DND-41 (cell line): Measurements from ENCODE around the gene APOF.

Experiments
- ATAC-seq: fragments of 200-7000 bp; cut with Tn5 transposase; 3 replicates; pipeline ENCODE4 v1.9.1; 2021; ENCODE audit warnings: low read depth; ENCODE audit not compliant: insufficient read depth
- DNase-seq: peaks from one replicate; pipeline ENCODE4 v3.0.0-alpha.2; 2020
- H2AFZ ChIP-seq: 2 replicates; pipeline ENCODE4 v1.6.0; 2012; ENCODE audit warnings: low read depth, low read length
- H3K27ac ChIP-seq: 2 replicates; pipeline ENCODE4 v1.5.1; 2012; ENCODE audit warnings: low read length, inconsistent platforms
- H3K27me3 ChIP-seq: fragments of 200-600 bp; sonication (generic); 2 replicates; pipeline ENCODE4 v1.6.0; 2012; ENCODE audit warnings: low read length, mild to moderate bottlenecking, inconsistent platforms; ENCODE audit not compliant: insufficient read depth, poor library complexity
- H3K36me3 ChIP-seq: 2 replicates; pipeline ENCODE4 v1.5.1; 2012; ENCODE audit warnings: low read length, inconsistent platforms; ENCODE audit not compliant: insufficient read depth
- H3K4me1 ChIP-seq: 2 replicates; pipeline ENCODE4 v1.5.1; 2012; ENCODE audit warnings: mild to moderate bottlenecking, low read length; ENCODE audit not compliant: insufficient read depth
- H3K4me2 ChIP-seq: 2 replicates; pipeline ENCODE4 v1.6.0; 2012; ENCODE audit warnings: mild to moderate bottlenecking, moderate library complexity, low read length, inconsistent platforms; ENCODE audit not compliant: insufficient read depth
- H3K4me3 ChIP-seq, 2 experiments: fragments of 200-600 bp in 1 of 2; shearing (Covaris generic) in 1 of 2; 2 replicates each; pipeline ENCODE4 v1.5.1; 2012 to 2016; ENCODE audit warnings: inconsistent platforms in 2 of 2, low read length in 2 of 2, mild to moderate bottlenecking in 2 of 2, low read depth in 1 of 2, moderate library complexity in 1 of 2
- H3K79me2 ChIP-seq: 2 replicates; pipeline ENCODE4 v1.6.0; 2012; ENCODE audit warnings: low read length, inconsistent platforms; ENCODE audit not compliant: insufficient read depth
- H3K9ac ChIP-seq: 2 replicates; pipeline ENCODE4 v1.6.0; 2012; ENCODE audit warnings: low read depth, mild to moderate bottlenecking, inconsistent platforms, low read length, moderate library complexity
- H3K9me3 ChIP-seq: 2 replicates; pipeline ENCODE4 v1.5.1; 2012; ENCODE audit warnings: low read length, moderate library complexity, mild to moderate bottlenecking, inconsistent platforms; ENCODE audit not compliant: insufficient read depth, severe bottlenecking
- H4K20me1 ChIP-seq: 2 replicates; pipeline ENCODE4 v1.6.0; 2012; ENCODE audit warnings: low read length; ENCODE audit not compliant: insufficient read depth
- CTCF ChIP-seq: IDR thresholded peaks from 2 replicates; pipeline ENCODE4 v1.5.1; 2012; ENCODE audit warnings: borderline replicate concordance, low read length, moderate library complexity, mild to moderate bottlenecking; ENCODE audit not compliant: poor library complexity, severe bottlenecking; ENCODE audit errors: extremely low read depth
- EZH2 ChIP-seq: IDR thresholded peaks from 3 replicates; pipeline ENCODE4 v1.6.1; 2012; ENCODE audit warnings: borderline replicate concordance, low read depth, mild to moderate bottlenecking, moderate library complexity, low read length, inconsistent platforms; ENCODE audit not compliant: severe bottlenecking

Gene APOF

DNA sequence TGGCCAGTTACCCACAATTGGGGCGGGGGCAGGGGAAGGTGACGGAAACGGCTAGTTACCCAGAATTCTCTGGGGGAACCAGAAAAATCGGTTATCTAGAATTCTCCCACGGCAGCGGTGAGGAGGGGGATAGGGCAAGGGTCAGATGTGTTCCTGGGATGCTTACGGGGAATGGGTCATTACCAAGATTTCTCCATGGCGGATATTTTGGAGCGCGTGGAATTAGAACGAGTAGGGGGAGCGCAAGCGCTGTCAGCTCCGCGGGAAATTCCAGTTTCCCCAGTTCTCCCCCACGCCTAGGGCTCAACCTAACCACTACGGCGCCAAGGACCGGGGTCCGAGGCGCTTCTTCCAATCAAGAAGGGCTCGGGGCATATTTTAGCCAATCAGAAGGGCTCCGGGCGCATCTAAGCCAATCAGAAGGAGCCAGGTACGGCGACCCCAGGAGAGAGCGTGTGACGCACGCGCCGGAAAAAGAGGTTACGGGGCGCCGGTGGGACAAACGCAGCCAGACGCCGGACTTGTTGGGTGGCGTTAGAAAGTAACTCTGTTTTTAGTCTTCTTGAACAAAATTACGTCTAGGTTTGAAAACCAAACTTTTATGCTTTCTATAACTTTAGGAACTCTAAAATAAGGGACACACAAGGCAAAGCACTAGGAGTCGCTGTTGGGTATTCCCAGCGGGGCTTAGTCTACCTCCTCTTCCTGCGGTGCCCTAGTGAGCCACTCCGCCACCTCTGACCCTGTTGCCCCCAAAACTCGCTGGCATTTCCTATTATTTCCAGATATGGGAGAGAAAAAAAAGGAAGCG lies 28.8 kb downstream of the APOF start, which contains the start of gene PAN2:
Gene PAN2, minus strand, starts transcription at position 322 of the 811 bp plus-strand sequence. CDS start 906 bp downstream, outside the sequence.
- TF ChIP-seq CTCF (peak; percentile 74), EZH2 (no peak)
- peak within 1 kb of the TSS; percentile 98 for H3K27ac ChIP-seq

DNA sequence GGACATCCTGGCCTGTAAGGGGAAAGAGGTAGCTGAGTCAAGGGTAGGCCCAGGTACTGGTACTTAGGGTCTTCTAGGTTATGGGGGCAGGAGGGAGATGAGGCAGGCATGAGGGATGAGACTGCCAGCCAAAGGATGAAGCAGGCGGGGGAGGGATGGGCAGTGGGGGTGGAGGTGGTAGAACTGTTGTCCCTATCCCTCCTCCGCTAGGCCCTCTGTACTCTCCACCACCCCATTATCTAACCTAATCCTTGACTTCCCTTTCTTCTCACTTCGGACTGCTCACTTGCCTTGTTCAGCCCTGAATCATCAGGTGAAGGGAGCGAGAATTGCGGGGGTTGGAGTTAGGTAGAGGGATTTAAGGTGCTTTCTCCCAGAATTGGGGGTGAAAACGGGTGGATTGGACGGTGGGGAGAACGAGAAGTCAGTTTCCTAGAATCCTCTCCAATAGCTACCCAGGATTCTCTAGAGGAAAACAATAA lies 29.4 kb downstream of the APOF start:
- H3K4me1 ChIP-seq = peaks cover 25% of the 10 kb centered on the region
- no peaks in the 10 kb centered on the region for H3K9me3 ChIP-seq
- peak overlapping the region; percentile 98 for H3K27ac ChIP-seq
- ATAC-seq = peak; percentile 1; the same call in 1 of the 3 replicates
- no peaks in the 10 kb centered on the region for H3K27me3 ChIP-seq
- peak overlapping the region; percentile 95 for H3K4me2 ChIP-seq
- DNase-seq = no peak
- peak overlapping the region; percentile 54 to 74 for H3K4me3 ChIP-seq
- TF ChIP-seq CTCF (no peak), EZH2 (no peak)
- no peaks in the 10 kb centered on the region for H4K20me1 ChIP-seq
- peaks cover 26% of the 10 kb centered on the region for H3K79me2 ChIP-seq
- peaks cover 4% of the 10 kb centered on the region for H3K36me3 ChIP-seq
- peak overlapping the region; percentile 79 for H2AFZ ChIP-seq
- H3K9ac ChIP-seq = peak overlapping the region; percentile 90

More for the DNA sequence above, 28.8 kb downstream of the APOF start, which contains the start of gene PAN2:
- Histone ChIP-seq H3K9me3 (no peaks in the 10 kb centered on the region), H2AFZ (peak within 1 kb of the TSS; percentile 79), H3K9ac (peak within 1 kb of the TSS; percentile 90), H3K4me2 (peak within 1 kb of the TSS; percentile 95), H3K4me1 (peaks cover 26% of the 10 kb centered on the region), H4K20me1 (no peaks in the 10 kb centered on the region), H3K79me2 (peaks cover 26% of the 10 kb centered on the region), H3K27me3 (no peaks in the 10 kb centered on the region), H3K4me3 (peak within 1 kb of the TSS; percentile 54 to 74), H3K36me3 (peaks cover 3% of the 10 kb centered on the region; the same call in 1 of the 2 replicates)
- ATAC-seq (peak; percentile 98), DNase-seq (peak; percentile 98)

GRCh38 chr12:56332512-56333196 lies 30.0 kb downstream of the APOF start:
- Histone ChIP-seq H3K4me2 (peak overlapping the region; percentile 95), H2AFZ (peak overlapping the region; percentile 79), H3K9ac (peak overlapping the region; percentile 90), H3K27ac (peak overlapping the region; percentile 98), H4K20me1 (no peaks in the 10 kb centered on the region), H3K4me1 (peaks cover 22% of the 10 kb centered on the region), H3K9me3 (no peaks in the 10 kb centered on the region), H3K27me3 (no peaks in the 10 kb centered on the region), H3K36me3 (peaks cover 10% of the 10 kb centered on the region), H3K79me2 (peaks cover 26% of the 10 kb centered on the region), H3K4me3 (peak overlapping the region; percentile 54 to 74; a peak in 3 of 4 replicates)
- TF ChIP-seq CTCF = no peak
- no peak for TF ChIP-seq EZH2
- ATAC-seq (no peak), DNase-seq (no peak)
